Testis (tissue), 5 donors: Measurements from ENCODE around the gene WDR48. TPM values are rescaled to one million over a fixed set of nuclear protein-coding genes. Genes with fewer than 3 reads are reported as not detected.

ENCODE experiments used
- DNase-seq: peaks from one replicate; pipeline ENCODE4 v3.0.0-alpha.2; 2019
- H3K27ac ChIP-seq, 2 donors: fragments of 200-600 bp; sonication (generic); one replicate each; pipeline ENCODE4 v1.5.1; 2019
- H3K27me3 ChIP-seq: fragments of 200-600 bp; sonication (generic); one replicate; pipeline ENCODE4 v1.5.1; 2019
- H3K36me3 ChIP-seq: fragments of 200-600 bp; sonication (generic); one replicate; pipeline ENCODE4 v1.5.1; 2017; ENCODE audit warnings: low read depth; ENCODE audit errors: missing control alignments
- H3K4me1 ChIP-seq: fragments of 200-600 bp; sonication (generic); one replicate; pipeline ENCODE4 v1.5.1; 2019
- H3K4me3 ChIP-seq, 2 donors: fragments of 200-600 bp; sonication (generic); one replicate each; pipeline ENCODE4 v1.5.1; 2017 to 2019
- H3K9me3 ChIP-seq: fragments of 200-600 bp; sonication (generic); one replicate; pipeline ENCODE4 v1.5.1; 2017
- CTCF ChIP-seq, 3 experiments: fragments of 450-650 bp in 2 of 3; fragments of 200-600 bp in 1 of 3; sonication (generic) in 1 of 3; IDR thresholded peaks; one replicate each; pipeline ENCODE4 v1.5.1; 2016 to 2019; ENCODE audit warnings: antibody characterized with exemption in 3 of 3, mild to moderate bottlenecking in 2 of 3, moderate library complexity in 1 of 3
- POLR2A ChIP-seq: fragments of 450-650 bp; IDR thresholded peaks from one replicate; pipeline ENCODE4 v1.6.1; 2017; ENCODE audit warnings: antibody characterized with exemption, mild to moderate bottlenecking, moderate library complexity
- WGBS, 2 donors: methylation state at CpG; one replicate each; pipeline ENCODE4 v1.1.5; 2018; 5-methylcytosine and 5-hydroxymethylcytosine counted together
- intact Hi-C: fragments of 100-400 bp; cut with DNase I; formaldehyde crosslinking; loops from one replicate; pipeline ENCODE4 v1.15.1; 2023; ENCODE audit warnings: low total_unique reads
- long read RNA-seq, 2 donors: transcript quantifications; one replicate each; lab custom pipeline, GENCODE V29; 2026
- polyA plus RNA-seq: library from polyadenylated mRNA; stranded (reverse); fragments of 350-450 nt; fragmentation: Illumina TruSeq; extraction: RNeasy Lipid Tissue Mini Kit (QIAGEN cat#74804); gene quantifications from one replicate; pipeline ENCODE4 v1.2.3, GENCODE V29; 2014; ENCODE audit warnings: low read depth, low replicate concordance; ENCODE audit not compliant: insufficient read depth
- total RNA-seq, 2 donors: library from RNA; depleted of rRNA; stranded (reverse); fragments of >200 nt; gene quantifications; one replicate each; pipeline ENCODE4 v1.2.3, GENCODE V29; 2016

The WDR48 gene
- 10 to 100 TPM; 67.8 to 74.1 TPM for total RNA-seq
- 130 TPM for polyA plus RNA-seq
- long read RNA-seq, donor 1, transcript WDR48-201 (19 exons, 3,707 nt): major isoform, 14 of 20 reads
- long read RNA-seq, donor 1, partial matches to known transcripts: 5 of 20 reads
- long read RNA-seq, donor 1, other reads (novel, unspliced or antisense): 0 of 20 reads
- long read RNA-seq, donor 2, transcript WDR48-201 (19 exons, 3,707 nt): major isoform, 6 of 6 reads
- long read RNA-seq, donor 2, partial matches to known transcripts: 0 of 6 reads
- long read RNA-seq, donor 2, other reads (novel, unspliced or antisense): 0 of 6 reads

- WGBS, 2 donors: 0% methylated on average over 23 to 68 of the region's 68 CpGs
- H3K9me3 ChIP-seq: no peaks in the 10 kb centered on the region
- intact Hi-C loops: no loop called here
- H3K4me1 ChIP-seq: peaks cover 12% of the 10 kb centered on the region
- TF ChIP-seq CTCF (IDR thresholded peaks at IDR 0.05): no peak
- TF ChIP-seq POLR2A: peak; percentile 64
- no peaks in the 10 kb centered on the region for H3K36me3 ChIP-seq
- peak within 1 kb of the TSS; percentile 91 to 98 for H3K27ac ChIP-seq
- no peaks in the 10 kb centered on the region for H3K27me3 ChIP-seq
- H3K4me3 ChIP-seq: peak within 1 kb of the TSS; percentile 91 to 99
- peak; percentile 98 for DNase-seq
These were observed at the start of gene WDR48, which contains the start of gene SCN11A for GRCh38 chr3:39051649-39052561. Gene WDR48 (plus strand): TSS chr3:39052016. CDS start chr3:39052026, 10 bp downstream. Gene SCN11A (minus strand): TSS chr3:39051944. CDS start chr3:38950362, 101,582 bp downstream.

- Histone ChIP-seq H3K27me3 (no peaks in the 10 kb centered on the region), H3K4me1 (no peaks in the 10 kb centered on the region), H3K36me3 (no peaks in the 10 kb centered on the region), H3K4me3 (no peak overlapping the region), H3K9me3 (no peaks in the 10 kb centered on the region), H3K27ac (no peak overlapping the region)
- WGBS, 2 donors: 45 to 54% methylated on average over 2 of the region's 2 CpGs
- intact Hi-C loops: no loop called here
- TF ChIP-seq POLR2A: no peak
- TF ChIP-seq CTCF (IDR thresholded peaks at IDR 0.05): no peak
- no peak for DNase-seq
These were observed 46.5 kb upstream of the WDR48 start for GRCh38 chr3:39005295-39005694.

- intact Hi-C loops: no loop called here
- no peak overlapping the region for H3K4me3 ChIP-seq
- DNase-seq: no peak
- H3K9me3 ChIP-seq: no peaks in the 10 kb centered on the region
- whole genome bisulfite sequencing, 2 donors: 62 to 65% methylated on average over 2 of the region's 2 CpGs
- no peak overlapping the region for H3K27ac ChIP-seq
- H3K27me3 ChIP-seq: no peaks in the 10 kb centered on the region
- H3K4me1 ChIP-seq: no peaks in the 10 kb centered on the region
- TF ChIP-seq POLR2A (no peak), CTCF (IDR thresholded peaks at IDR 0.05) (no peak)
- no peaks in the 10 kb centered on the region for H3K36me3 ChIP-seq
These were observed 40.6 kb upstream of the WDR48 start for GRCh38 chr3:39011191-39011736.

GRCh38 chr3:39013289-39013688 lies 38.5 kb upstream of the WDR48 start:
- intact Hi-C loops: no loop called here
- Histone ChIP-seq H3K4me3 (no peak overlapping the region), H3K36me3 (no peaks in the 10 kb centered on the region), H3K4me1 (no peaks in the 10 kb centered on the region), H3K27ac (no peak overlapping the region), H3K27me3 (no peaks in the 10 kb centered on the region), H3K9me3 (no peaks in the 10 kb centered on the region)
- WGBS, 2 donors: 46 to 60% methylated on average over 2 of the region's 2 CpGs
- no peak for DNase-seq
- TF ChIP-seq POLR2A (no peak), CTCF (IDR thresholded peaks at IDR 0.05) (no peak)
